ENCODE data around the gene BIVM. TPM values are rescaled to one million over a fixed set of nuclear protein-coding genes. Genes with fewer than 3 reads are reported as not detected.

BIVM gene
- total RNA-seq, 2 donors from 2014 or later = 9.9 to 10.7 TPM

GRCh38 chr13:102800145-102801041 is 1.5 kb downstream of the BIVM start:
- H3K4me1 Mint-ChIP-seq = peaks cover 14% of the 10 kb centered on the region
- H3K27me3 Mint-ChIP-seq = peaks cover 5% of the 10 kb centered on the region
- H3K4me3 Mint-ChIP-seq = peak overlapping the region; percentile 93
- H3K9me3 ChIP-seq (ENCODE audit: control insufficient read depth, low read length, poor library complexity, severe bottlenecking) = no peaks in the 10 kb centered on the region
- ATAC-seq (peak; percentile 88), DNase-seq (peak; percentile 73 to 80 (median 74))
- no peaks in the 10 kb centered on the region for H3K36me3 Mint-ChIP-seq (ENCODE audit: low read depth)
- H3K27ac Mint-ChIP-seq = peak overlapping the region; percentile 67

- peaks cover 13% of the 10 kb centered on the region for H3K4me1 Mint-ChIP-seq
- no peak overlapping the region for H3K27ac Mint-ChIP-seq
- H3K9me3 ChIP-seq (ENCODE audit: control insufficient read depth, low read length, poor library complexity, severe bottlenecking) = no peaks in the 10 kb centered on the region
- ATAC-seq = no peak
- no peak overlapping the region for H3K4me3 Mint-ChIP-seq
- no peak for DNase-seq
- H3K36me3 Mint-ChIP-seq (ENCODE audit: low read depth) = peaks cover 2% of the 10 kb centered on the region
- H3K27me3 Mint-ChIP-seq = no peaks in the 10 kb centered on the region
Observed at GRCh38 chr13:102805680-102806079, 6.8 kb downstream of the BIVM start.

- no peak overlapping the region for H3K27ac Mint-ChIP-seq
- H3K9me3 ChIP-seq (ENCODE audit: control insufficient read depth, low read length, poor library complexity, severe bottlenecking) = no peaks in the 10 kb centered on the region
- H3K4me1 Mint-ChIP-seq = peaks cover 7% of the 10 kb centered on the region
- DNase-seq = no peak
- H3K4me3 Mint-ChIP-seq = no peak overlapping the region
- no peaks in the 10 kb centered on the region for H3K27me3 Mint-ChIP-seq
- H3K36me3 Mint-ChIP-seq (ENCODE audit: low read depth) = peaks cover 2% of the 10 kb centered on the region
- ATAC-seq = no peak
Observed at GRCh38 chr13:102807699-102808098, 8.8 kb downstream of the BIVM start.

GRCh38 chr13:102812611-102813287 is 13.8 kb downstream of the BIVM start:
- no peak overlapping the region for H3K4me3 Mint-ChIP-seq
- peaks cover 6% of the 10 kb centered on the region for H3K36me3 Mint-ChIP-seq (ENCODE audit: low read depth)
- H3K4me1 Mint-ChIP-seq = peaks cover 16% of the 10 kb centered on the region
- no peak for ATAC-seq
- no peaks in the 10 kb centered on the region for H3K9me3 ChIP-seq (ENCODE audit: control insufficient read depth, low read length, poor library complexity, severe bottlenecking)
- H3K27me3 Mint-ChIP-seq = no peaks in the 10 kb centered on the region
- no peak overlapping the region for H3K27ac Mint-ChIP-seq
- DNase-seq = no peak

GRCh38 chr13:102814025-102814607 is 15.2 kb downstream of the BIVM start:
- DNase-seq = no peak
- Mint-ChIP-seq H3K4me3 (no peak overlapping the region), H3K4me1 (peaks cover 11% of the 10 kb centered on the region)

GRCh38 chr13:102814793-102815192 is 15.9 kb downstream of the BIVM start:
- no peak overlapping the region for H3K27ac Mint-ChIP-seq
- DNase-seq (no peak), ATAC-seq (no peak)
- H3K9me3 ChIP-seq (ENCODE audit: control insufficient read depth, low read length, poor library complexity, severe bottlenecking) = no peaks in the 10 kb centered on the region
- peaks cover 6% of the 10 kb centered on the region for H3K36me3 Mint-ChIP-seq (ENCODE audit: low read depth)
- peaks cover 11% of the 10 kb centered on the region for H3K4me1 Mint-ChIP-seq
- H3K4me3 Mint-ChIP-seq = no peak overlapping the region
- no peaks in the 10 kb centered on the region for H3K27me3 Mint-ChIP-seq

More at GRCh38 chr13:102814025-102814607, 15.2 kb downstream of the BIVM start:
- Mint-ChIP-seq H3K27me3 (no peaks in the 10 kb centered on the region), H3K27ac (no peak overlapping the region), H3K36me3 (ENCODE audit: low read depth) (peaks cover 6% of the 10 kb centered on the region)
- H3K9me3 ChIP-seq (ENCODE audit: control insufficient read depth, low read length, poor library complexity, severe bottlenecking) = no peaks in the 10 kb centered on the region
- no peak for ATAC-seq

GRCh38 chr13:102815788-102816187 is 16.9 kb downstream of the BIVM start:
- peaks cover 4% of the 10 kb centered on the region for H3K36me3 Mint-ChIP-seq (ENCODE audit: low read depth)
- peaks cover 11% of the 10 kb centered on the region for H3K4me1 Mint-ChIP-seq
- no peaks in the 10 kb centered on the region for H3K9me3 ChIP-seq (ENCODE audit: control insufficient read depth, low read length, poor library complexity, severe bottlenecking)
- H3K27ac Mint-ChIP-seq = no peak overlapping the region
- DNase-seq (no peak), ATAC-seq (no peak)
- no peak overlapping the region for H3K4me3 Mint-ChIP-seq
- no peaks in the 10 kb centered on the region for H3K27me3 Mint-ChIP-seq

- no peak for ATAC-seq
- no peak overlapping the region for H3K4me3 Mint-ChIP-seq
- no peak for DNase-seq
- H3K4me1 Mint-ChIP-seq = peaks cover 11% of the 10 kb centered on the region
- H3K27me3 Mint-ChIP-seq = no peaks in the 10 kb centered on the region
- H3K36me3 Mint-ChIP-seq (ENCODE audit: low read depth) = peaks cover 4% of the 10 kb centered on the region
- H3K9me3 ChIP-seq (ENCODE audit: control insufficient read depth, low read length, poor library complexity, severe bottlenecking) = no peaks in the 10 kb centered on the region
- H3K27ac Mint-ChIP-seq = no peak overlapping the region
Observed at GRCh38 chr13:102816708-102817107, 17.8 kb downstream of the BIVM start.

- no peak for ATAC-seq
- H3K36me3 Mint-ChIP-seq (ENCODE audit: low read depth) = peaks cover 9% of the 10 kb centered on the region
- no peaks in the 10 kb centered on the region for H3K9me3 ChIP-seq (ENCODE audit: control insufficient read depth, low read length, poor library complexity, severe bottlenecking)
- peaks cover 11% of the 10 kb centered on the region for H3K4me1 Mint-ChIP-seq
- H3K27ac Mint-ChIP-seq = no peak overlapping the region
- no peak overlapping the region for H3K4me3 Mint-ChIP-seq
- no peak for DNase-seq
- H3K27me3 Mint-ChIP-seq = no peaks in the 10 kb centered on the region
Observed at GRCh38 chr13:102817241-102817640, 18.3 kb downstream of the BIVM start.

GRCh38 chr13:102817907-102818306 is 19.0 kb downstream of the BIVM start:
- Mint-ChIP-seq H3K27ac (no peak overlapping the region), H3K4me3 (no peak overlapping the region), H3K36me3 (ENCODE audit: low read depth) (peaks cover 12% of the 10 kb centered on the region), H3K27me3 (no peaks in the 10 kb centered on the region), H3K4me1 (peaks cover 11% of the 10 kb centered on the region)
- no peak for ATAC-seq
- no peaks in the 10 kb centered on the region for H3K9me3 ChIP-seq (ENCODE audit: control insufficient read depth, low read length, poor library complexity, severe bottlenecking)
- no peak for DNase-seq

GRCh38 chr13:102825400-102825799 is 26.5 kb downstream of the BIVM start:
- H3K36me3 Mint-ChIP-seq (ENCODE audit: low read depth) = peaks cover 8% of the 10 kb centered on the region
- no peaks in the 10 kb centered on the region for H3K9me3 ChIP-seq (ENCODE audit: control insufficient read depth, low read length, poor library complexity, severe bottlenecking)
- no peak overlapping the region for H3K4me3 Mint-ChIP-seq
- ATAC-seq (no peak), DNase-seq (no peak)
- peaks cover 3% of the 10 kb centered on the region for H3K4me1 Mint-ChIP-seq
- no peaks in the 10 kb centered on the region for H3K27me3 Mint-ChIP-seq
- H3K27ac Mint-ChIP-seq = no peak overlapping the region

GRCh38 chr13:102825921-102826706 is 27.2 kb downstream of the BIVM start:
- no peak for DNase-seq
- no peaks in the 10 kb centered on the region for H3K9me3 ChIP-seq (ENCODE audit: control insufficient read depth, low read length, poor library complexity, severe bottlenecking)
- no peak overlapping the region for H3K27ac Mint-ChIP-seq
- peaks cover 3% of the 10 kb centered on the region for H3K4me1 Mint-ChIP-seq
- ATAC-seq = no peak
- peaks cover 8% of the 10 kb centered on the region for H3K36me3 Mint-ChIP-seq (ENCODE audit: low read depth)
- H3K4me3 Mint-ChIP-seq = no peak overlapping the region
- no peaks in the 10 kb centered on the region for H3K27me3 Mint-ChIP-seq

- ATAC-seq (no peak), DNase-seq (no peak)
- Mint-ChIP-seq H3K27me3 (no peaks in the 10 kb centered on the region), H3K36me3 (ENCODE audit: low read depth) (no peaks in the 10 kb centered on the region), H3K4me1 (peaks cover 5% of the 10 kb centered on the region), H3K27ac (peak overlapping the region; percentile 34), H3K4me3 (no peak overlapping the region)
- H3K9me3 ChIP-seq (ENCODE audit: control insufficient read depth, low read length, poor library complexity, severe bottlenecking) = no peaks in the 10 kb centered on the region
Observed at GRCh38 chr13:102830646-102831045, 31.7 kb downstream of the BIVM start.
